ENCODE data around the gene SHC1. TPM values are rescaled to one million over a fixed set of nuclear protein-coding genes. Genes with fewer than 3 reads are reported as not detected.
A peak's percentile ranks its signal among the peaks of the same experiment; 100 is the strongest.

Gene SHC1
- total RNA-seq, 1 donor from 2014 or later, result 69.0 TPM

- Histone ChIP-seq H3K9me3 (ENCODE audit: low read depth) (no peaks in the 10 kb centered on the region), H3K4me1 (peaks cover 36% of the 10 kb centered on the region), H3F3A (ENCODE audit: low read depth) (peaks cover 19% of the 10 kb centered on the region), H3K27me3 (no peaks in the 10 kb centered on the region), H3K9ac (no peak overlapping the region), H3K79me2 (ENCODE audit: low read depth) (peaks cover 22% of the 10 kb centered on the region), H2AFZ (replicated peaks) (no peak overlapping the region), H3K4me3 (no peak overlapping the region), H3K36me3 (no peaks in the 10 kb centered on the region), H3K27ac (no peak overlapping the region), H3K4me2 (peak overlapping the region; percentile 61), H4K20me1 (ENCODE audit: low read depth) (no peaks in the 10 kb centered on the region)
- Mint-ChIP-seq H3K4me1 (peaks cover 20% of the 10 kb centered on the region), H3K4me3 (no peak overlapping the region), H3K27me3 (ENCODE audit: insufficient read depth, low read depth) (peaks cover 2% of the 10 kb centered on the region), H3K36me3 (peaks cover 2% of the 10 kb centered on the region), H3K27ac (peak overlapping the region; percentile 69), H3K9me3 (no peaks in the 10 kb centered on the region)
- DNase-seq (ENCODE audit: low spot score), result no peak
- TF ChIP-seq CTCF (IDR thresholded peaks at IDR 0.05) (no peak), EZH2 (IDR thresholded peaks at IDR 0.05) (no peak), EZH2phosphoT487 (IDR thresholded peaks at IDR 0.05) (no peak)
These were observed 41.0 kb upstream of the SHC1 start for GRCh38 chr1:155011437-155012025.

GRCh38 chr1:155011004-155011416 lies 40.5 kb upstream of the SHC1 start:
- H3K4me1 ChIP-seq, result peaks cover 36% of the 10 kb centered on the region
- TF ChIP-seq EZH2phosphoT487 (IDR thresholded peaks at IDR 0.05), result no peak
- no peak for TF ChIP-seq EZH2 (IDR thresholded peaks at IDR 0.05)
- no peak for TF ChIP-seq CTCF (IDR thresholded peaks at IDR 0.05)
- Mint-ChIP-seq H3K4me1 (peaks cover 20% of the 10 kb centered on the region), H3K9me3 (no peaks in the 10 kb centered on the region), H3K27ac (peak overlapping the region; percentile 69), H3K36me3 (peaks cover 2% of the 10 kb centered on the region), H3K4me3 (no peak overlapping the region), H3K27me3 (ENCODE audit: insufficient read depth, low read depth) (peaks cover 2% of the 10 kb centered on the region)
- no peaks in the 10 kb centered on the region for H3K36me3 ChIP-seq
- H3K27me3 ChIP-seq, result no peaks in the 10 kb centered on the region
- DNase-seq (ENCODE audit: low spot score), result peak; percentile 50
- H3K79me2 ChIP-seq (ENCODE audit: low read depth), result peaks cover 26% of the 10 kb centered on the region
- no peaks in the 10 kb centered on the region for H4K20me1 ChIP-seq (ENCODE audit: low read depth)
- peak overlapping the region; percentile 61 for H3K4me2 ChIP-seq
- peaks cover 19% of the 10 kb centered on the region for H3F3A ChIP-seq (ENCODE audit: low read depth)
- no peaks in the 10 kb centered on the region for H3K9me3 ChIP-seq (ENCODE audit: low read depth)
- peak overlapping the region; percentile 74 for H3K27ac ChIP-seq
- H3K9ac ChIP-seq, result no peak overlapping the region
- no peak overlapping the region for H2AFZ ChIP-seq (replicated peaks)
- no peak overlapping the region for H3K4me3 ChIP-seq

GRCh38 chr1:155010211-155010918 lies 39.8 kb upstream of the SHC1 start:
- Mint-ChIP-seq H3K4me1 (peaks cover 20% of the 10 kb centered on the region), H3K9me3 (no peaks in the 10 kb centered on the region), H3K27me3 (ENCODE audit: insufficient read depth, low read depth) (peaks cover 2% of the 10 kb centered on the region), H3K27ac (no peak overlapping the region), H3K4me3 (no peak overlapping the region), H3K36me3 (no peaks in the 10 kb centered on the region)
- peak overlapping the region; percentile 61 for H3K4me2 ChIP-seq
- peaks cover 19% of the 10 kb centered on the region for H3F3A ChIP-seq (ENCODE audit: low read depth)
- TF ChIP-seq EZH2phosphoT487 (IDR thresholded peaks at IDR 0.05) (no peak), EZH2 (IDR thresholded peaks at IDR 0.05) (no peak), CTCF (IDR thresholded peaks at IDR 0.05) (no peak)
- H3K79me2 ChIP-seq (ENCODE audit: low read depth), result peaks cover 26% of the 10 kb centered on the region
- no peak overlapping the region for H3K9ac ChIP-seq
- no peaks in the 10 kb centered on the region for H3K27me3 ChIP-seq
- H2AFZ ChIP-seq (replicated peaks), result no peak overlapping the region
- no peak overlapping the region for H3K4me3 ChIP-seq
- peak overlapping the region; percentile 74 for H3K27ac ChIP-seq
- H3K9me3 ChIP-seq (ENCODE audit: low read depth), result no peaks in the 10 kb centered on the region
- peaks cover 36% of the 10 kb centered on the region for H3K4me1 ChIP-seq
- H3K36me3 ChIP-seq, result no peaks in the 10 kb centered on the region
- H4K20me1 ChIP-seq (ENCODE audit: low read depth), result no peaks in the 10 kb centered on the region
- DNase-seq (ENCODE audit: low spot score), result no peak

Data from neural progenitor cell (in vitro differentiated cells).